GM23248 (cell line): ENCODE measurements around the gene YPEL1.

Source experiments
- EZH2 ChIP-seq: fragments of 200-600 bp; sonication (generic); IDR thresholded peaks from 2 replicates; pipeline ENCODE4 v1.6.1; 2018; ENCODE audit warnings: antibody characterized with exemption, mild to moderate bottlenecking; ENCODE audit not compliant: insufficient read depth, poor library complexity, severe bottlenecking
- EZH2phosphoT487 ChIP-seq: fragments of 200-600 bp; sonication (generic); IDR thresholded peaks from 2 replicates; pipeline ENCODE4 v1.6.1; 2018; ENCODE audit warnings: antibody characterized with exemption, moderate library complexity, mild to moderate bottlenecking, low read depth; ENCODE audit not compliant: insufficient read depth

GRCh38 chr22:21657020-21657359, 78.6 kb downstream of the YPEL1 start:
- TF ChIP-seq EZH2, result no peak
- TF ChIP-seq EZH2phosphoT487, result no peak
